Neural crest cell (in vitro differentiated cells): ENCODE data around the gene SPG7. TPM values are rescaled to one million over a fixed set of nuclear protein-coding genes. Genes with fewer than 3 reads are reported as not detected.

Experiments used
- DNase-seq: peaks from one replicate; pipeline ENCODE4 v3.0.0; 2021; ENCODE audit warnings: low read depth, mixed read lengths, low spot score
- H3K27ac Mint-ChIP-seq: one replicate; pipeline ENCODE4 v1.8.0; 2021; ENCODE audit warnings: mild to moderate bottlenecking, mixed read lengths; ENCODE audit not compliant: unreplicated experiment
- H3K27me3 Mint-ChIP-seq: 2 replicates; pipeline ENCODE4 v1.8.0; 2021; ENCODE audit warnings: low read depth, mild to moderate bottlenecking, mixed read lengths
- H3K36me3 Mint-ChIP-seq: 2 replicates; pipeline ENCODE4 v1.8.0; 2021; ENCODE audit warnings: low read depth, mild to moderate bottlenecking, mixed read lengths
- H3K4me1 Mint-ChIP-seq: 2 replicates; pipeline ENCODE4 v1.8.0; 2021; ENCODE audit warnings: mixed read lengths
- H3K4me3 Mint-ChIP-seq: one replicate; pipeline ENCODE4 v1.8.0; 2021; ENCODE audit warnings: mild to moderate bottlenecking, mixed read lengths
- H3K9me3 Mint-ChIP-seq: 2 replicates; pipeline ENCODE4 v1.8.0; 2021; ENCODE audit warnings: mixed read lengths
- CTCF ChIP-seq: fragments of 200-600 bp; sonication (generic); conservative IDR thresholded peaks from 2 replicates; pipeline ENCODE4 v1.5.0; 2021; ENCODE audit warnings: antibody characterized with exemption, mild to moderate bottlenecking
- total RNA-seq: library from RNA; stranded (reverse); gene quantifications from 2 replicates; pipeline ENCODE4 v1.2.1, GENCODE V29; 2021

Gene SPG7
- total RNA-seq, 1 donor from 2014 or later, result 137 TPM

- Mint-ChIP-seq H3K4me1 (no peaks in the 10 kb centered on the region), H3K27ac (no peak overlapping the region), H3K27me3 (no peaks in the 10 kb centered on the region), H3K4me3 (no peak overlapping the region), H3K36me3 (peaks cover 7% of the 10 kb centered on the region), H3K9me3 (no peaks in the 10 kb centered on the region)
- no peak for TF ChIP-seq CTCF
- DNase-seq, result no peak
Measured at GRCh38 chr16:89545044-89545830, 37.0 kb downstream of the SPG7 start.

- no peak for TF ChIP-seq CTCF
- peaks cover 7% of the 10 kb centered on the region for H3K36me3 Mint-ChIP-seq
- no peak for DNase-seq
- no peak overlapping the region for H3K4me3 Mint-ChIP-seq
- H3K27me3 Mint-ChIP-seq, result no peaks in the 10 kb centered on the region
- no peak overlapping the region for H3K27ac Mint-ChIP-seq
- H3K4me1 Mint-ChIP-seq, result no peaks in the 10 kb centered on the region
- H3K9me3 Mint-ChIP-seq, result no peaks in the 10 kb centered on the region
Measured at GRCh38 chr16:89545831-89546574, 37.8 kb downstream of the SPG7 start.

DNA sequence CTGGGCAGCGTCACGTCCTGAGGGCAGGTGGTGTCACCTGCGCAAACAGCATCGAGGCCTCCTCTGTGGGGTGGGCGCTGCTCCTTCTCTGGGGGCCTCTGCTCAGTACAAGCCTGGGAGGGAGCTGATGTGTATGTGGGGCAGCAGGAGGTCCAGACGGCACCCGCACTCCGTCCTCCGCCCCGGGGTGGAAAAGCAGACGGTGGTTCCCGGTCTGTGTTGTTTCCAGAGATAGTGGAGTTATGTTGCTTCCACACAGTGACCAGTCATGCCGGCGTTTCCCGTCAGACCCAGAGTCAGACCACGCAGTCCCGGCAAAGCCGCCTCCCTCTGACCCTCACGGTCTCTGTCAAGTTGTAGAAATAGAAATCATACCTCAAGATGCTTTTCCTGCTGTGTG lies 38.6 kb downstream of the SPG7 start:
- peaks cover 4% of the 10 kb centered on the region for H3K36me3 Mint-ChIP-seq
- H3K27me3 Mint-ChIP-seq, result no peaks in the 10 kb centered on the region
- DNase-seq, result no peak

GRCh38 chr16:89547291-89547690 lies 39.1 kb downstream of the SPG7 start:
- no peaks in the 10 kb centered on the region for H3K4me1 Mint-ChIP-seq
- no peak overlapping the region for H3K4me3 Mint-ChIP-seq
- no peaks in the 10 kb centered on the region for H3K27me3 Mint-ChIP-seq
- H3K9me3 Mint-ChIP-seq, result no peaks in the 10 kb centered on the region
- H3K27ac Mint-ChIP-seq, result no peak overlapping the region
- peaks cover 4% of the 10 kb centered on the region for H3K36me3 Mint-ChIP-seq
- no peak for DNase-seq
- no peak for TF ChIP-seq CTCF

More for the DNA sequence above, 38.6 kb downstream of the SPG7 start:
- H3K27ac Mint-ChIP-seq, result no peak overlapping the region
- no peaks in the 10 kb centered on the region for H3K4me1 Mint-ChIP-seq
- no peak overlapping the region for H3K4me3 Mint-ChIP-seq
- TF ChIP-seq CTCF, result no peak
- no peaks in the 10 kb centered on the region for H3K9me3 Mint-ChIP-seq

DNA sequence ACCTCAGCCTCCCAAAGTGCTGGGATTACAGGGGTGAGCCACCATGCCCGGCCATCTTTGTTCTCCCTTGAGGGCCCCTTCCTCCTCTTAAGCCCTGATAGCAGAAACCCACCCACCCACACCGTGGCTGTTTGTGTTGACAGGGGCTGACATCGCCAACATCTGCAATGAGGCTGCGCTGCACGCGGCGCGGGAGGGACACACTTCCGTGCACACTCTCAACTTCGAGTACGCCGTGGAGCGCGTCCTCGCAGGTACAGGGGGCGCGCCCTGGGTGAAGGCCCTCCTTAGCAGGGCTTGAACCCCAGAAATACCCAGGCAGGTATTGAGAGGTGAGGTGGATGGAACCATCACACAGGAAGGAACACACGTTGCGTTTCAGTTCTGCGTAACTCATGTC lies 39.7 kb downstream of the SPG7 start:
- no peaks in the 10 kb centered on the region for H3K4me1 Mint-ChIP-seq
- H3K27ac Mint-ChIP-seq, result no peak overlapping the region
- no peak overlapping the region for H3K4me3 Mint-ChIP-seq
- no peak for TF ChIP-seq CTCF
- H3K36me3 Mint-ChIP-seq, result no peaks in the 10 kb centered on the region
- H3K9me3 Mint-ChIP-seq, result no peaks in the 10 kb centered on the region
- no peak for DNase-seq
- no peaks in the 10 kb centered on the region for H3K27me3 Mint-ChIP-seq
